HG03045 (cell line): Measurements from ENCODE around the gene MEIS2.

Source experiments
- ATAC-seq: cut with Tn5 transposase; IDR thresholded peaks from one replicate; pipeline ENCODE4 v1.9.1; 2021; ENCODE audit warnings: mild to moderate bottlenecking, moderate library complexity; ENCODE audit not compliant: unreplicated experiment

The MEIS2 gene

DNA sequence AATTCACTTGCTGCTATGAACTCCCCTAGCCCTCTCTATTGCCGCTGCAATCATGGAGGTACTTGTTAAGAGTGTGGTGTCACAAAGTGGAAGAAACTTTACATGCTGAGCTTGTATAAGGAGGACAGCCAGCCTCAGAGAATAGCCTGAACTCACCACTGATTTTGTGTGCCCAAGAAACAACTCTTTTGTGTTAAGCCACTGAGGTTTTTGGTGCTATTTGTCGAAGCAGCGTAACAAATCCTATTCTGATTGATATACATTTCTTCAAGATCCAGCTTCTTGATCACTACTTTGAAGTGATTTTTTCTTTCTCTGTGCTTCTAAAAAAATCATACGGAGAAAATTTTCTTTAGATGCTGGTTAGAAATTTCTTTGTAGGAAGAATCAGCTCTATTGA, 132.4 kb downstream of the MEIS2 start:
- ATAC-seq = no peak

DNA sequence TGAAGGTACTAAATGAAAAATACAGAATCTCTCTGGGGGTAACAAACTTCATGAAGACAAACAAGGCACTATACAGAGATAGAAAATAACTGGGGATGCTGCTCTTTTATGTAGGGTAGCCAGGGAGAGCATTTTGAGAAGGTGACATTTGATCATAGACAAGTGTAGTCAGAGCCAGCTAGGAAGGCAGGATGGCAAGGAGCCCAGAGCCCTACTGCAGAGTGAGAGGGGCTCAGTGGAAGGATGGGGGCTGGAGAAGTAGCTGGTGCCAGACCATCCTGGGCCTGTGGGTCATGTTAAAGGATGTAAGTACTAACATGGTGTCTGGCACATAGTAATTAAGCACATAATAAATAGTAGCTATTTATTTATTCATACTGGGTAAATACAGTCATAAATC, 133.6 kb downstream of the MEIS2 start:
- no peak for ATAC-seq

DNA sequence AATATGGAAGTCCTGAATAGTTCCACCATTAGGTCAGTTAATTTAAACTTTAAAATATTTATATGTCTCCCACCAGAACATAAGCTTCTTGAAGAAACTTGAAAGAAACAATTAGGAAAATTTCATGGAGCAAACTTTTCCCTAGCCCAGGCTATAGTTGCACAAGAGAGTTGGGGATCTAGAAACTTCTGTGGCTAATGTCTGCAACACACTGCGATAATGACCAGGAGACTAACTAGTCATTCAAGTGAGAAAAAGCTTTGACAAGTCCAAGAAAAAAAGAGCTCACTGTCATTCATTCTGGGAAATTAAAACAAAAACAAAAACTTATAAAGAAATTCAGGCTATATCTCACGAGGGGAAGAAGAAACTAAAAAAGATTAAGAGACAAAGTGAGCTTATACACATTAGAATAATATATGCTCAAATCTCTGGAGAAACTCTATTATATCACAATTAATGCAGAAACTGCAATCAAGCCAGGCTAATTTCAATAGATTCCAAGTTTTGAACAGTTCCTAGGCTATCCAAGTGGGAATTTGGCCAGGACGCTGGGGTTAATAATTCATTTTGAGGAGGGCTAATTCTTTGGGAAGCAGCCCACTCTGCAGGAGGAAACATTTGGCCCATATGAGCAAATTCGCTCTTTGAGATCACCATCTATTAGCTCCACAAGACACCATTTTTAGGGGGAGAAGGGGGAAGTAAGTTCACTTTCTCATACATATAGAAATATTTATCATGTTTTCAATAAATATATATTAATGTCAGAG, 134.6 kb downstream of the MEIS2 start:
- no peak for ATAC-seq

DNA sequence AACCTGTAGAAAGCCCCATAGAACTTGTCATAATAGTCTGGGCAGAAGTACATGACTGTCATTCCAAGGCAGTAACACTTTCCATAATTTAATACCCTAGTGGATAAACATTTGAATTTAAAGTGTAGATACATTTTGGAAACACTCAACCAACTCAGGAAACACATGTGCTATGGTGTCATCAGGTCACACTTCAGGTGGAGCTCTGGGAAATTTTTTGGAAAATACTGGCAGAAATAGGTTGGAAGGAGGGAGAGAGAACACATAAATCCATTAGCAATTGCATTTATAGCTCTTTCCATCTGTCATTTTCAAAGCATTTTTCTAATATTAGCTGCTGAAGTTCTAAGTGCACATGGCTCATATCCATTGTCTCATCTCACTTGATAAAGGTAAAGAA, 135.7 kb downstream of the MEIS2 start:
- no peak for ATAC-seq

DNA sequence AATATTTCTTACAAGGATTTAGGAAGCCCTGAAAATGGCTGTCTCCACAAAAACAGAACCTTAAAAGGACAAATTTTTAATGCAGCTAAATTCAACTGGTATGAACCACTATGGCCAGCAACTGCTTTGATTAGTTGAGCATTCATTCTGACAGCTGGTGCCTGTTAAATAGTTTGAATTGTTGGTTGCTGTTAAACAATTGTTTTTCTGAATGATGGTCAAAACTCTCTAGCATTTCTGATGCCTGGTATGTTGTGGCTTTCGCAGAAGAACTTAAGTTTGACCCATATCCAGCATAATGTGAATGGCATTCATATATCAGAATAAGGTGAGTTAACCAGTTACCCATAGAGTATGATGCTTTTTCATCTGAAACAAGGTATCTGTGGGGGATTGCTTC, 138.4 kb downstream of the MEIS2 start:
- no peak for ATAC-seq

DNA sequence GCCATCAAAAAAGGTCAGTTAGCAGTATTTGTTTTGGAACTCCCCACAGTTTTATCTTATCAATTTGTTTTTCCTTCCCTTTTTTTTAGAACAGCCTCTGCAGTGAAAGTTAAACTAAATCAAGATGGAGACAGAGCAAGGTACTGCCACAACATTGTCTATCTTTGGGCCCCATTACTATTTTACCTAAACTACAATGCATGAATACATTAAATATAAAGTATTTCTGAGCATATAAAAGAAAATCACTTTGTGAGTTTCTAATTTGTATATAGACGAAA, 139.5 kb downstream of the MEIS2 start:
- no peak for ATAC-seq

DNA sequence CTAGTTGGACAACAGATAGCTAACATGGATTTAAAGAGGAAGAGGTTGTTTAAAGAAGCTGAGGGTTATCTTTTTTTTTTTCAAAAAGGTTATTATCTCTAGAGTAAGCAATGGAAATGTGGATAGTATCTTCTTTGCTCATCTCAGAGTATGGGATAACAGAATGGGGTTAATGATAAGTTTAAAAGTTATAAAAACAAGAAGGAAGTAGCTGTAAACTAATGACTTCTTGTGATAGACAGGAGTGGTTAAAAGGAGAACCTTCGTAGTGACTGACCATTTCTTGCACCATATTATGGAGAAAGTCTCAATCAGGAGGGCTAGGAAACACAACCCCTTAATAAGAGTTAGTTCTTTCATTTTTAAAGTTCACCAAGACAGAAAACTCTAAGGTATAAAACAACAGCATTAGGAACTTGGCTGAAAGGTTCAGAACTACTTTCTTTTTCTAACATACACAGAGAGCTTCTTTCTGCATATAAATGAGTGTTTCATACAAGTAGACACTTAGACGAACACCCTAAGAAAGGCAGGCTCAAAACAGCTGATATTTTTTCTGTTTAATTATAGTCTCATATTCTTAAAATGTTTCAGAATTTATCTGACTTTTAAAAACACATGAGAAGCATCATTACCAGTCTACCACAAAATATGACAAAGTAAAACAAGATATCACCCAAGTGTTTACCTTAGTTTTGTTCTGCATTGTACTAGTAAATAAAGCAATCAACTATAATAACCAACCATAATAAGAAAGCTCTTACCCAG, 140.0 kb downstream of the MEIS2 start:
- no peak for ATAC-seq

DNA sequence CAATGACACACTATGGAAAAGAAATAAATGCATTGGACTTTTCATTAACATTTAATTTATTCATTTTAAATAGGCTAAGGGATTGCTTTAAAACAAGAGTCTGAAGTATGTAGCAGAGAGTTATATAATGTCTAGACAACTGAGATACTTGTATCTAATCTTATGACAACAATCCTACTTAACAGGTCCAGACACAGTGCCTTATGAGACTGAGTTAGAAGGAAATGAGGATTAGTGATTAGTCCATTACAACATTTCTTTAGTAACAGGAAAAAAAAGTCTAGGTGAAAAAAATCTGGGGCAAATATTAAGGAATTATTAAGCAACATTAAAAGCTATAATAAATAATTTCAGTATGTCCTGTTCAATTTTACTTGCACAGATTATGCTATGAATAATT, 140.6 kb downstream of the MEIS2 start:
- no peak for ATAC-seq

DNA sequence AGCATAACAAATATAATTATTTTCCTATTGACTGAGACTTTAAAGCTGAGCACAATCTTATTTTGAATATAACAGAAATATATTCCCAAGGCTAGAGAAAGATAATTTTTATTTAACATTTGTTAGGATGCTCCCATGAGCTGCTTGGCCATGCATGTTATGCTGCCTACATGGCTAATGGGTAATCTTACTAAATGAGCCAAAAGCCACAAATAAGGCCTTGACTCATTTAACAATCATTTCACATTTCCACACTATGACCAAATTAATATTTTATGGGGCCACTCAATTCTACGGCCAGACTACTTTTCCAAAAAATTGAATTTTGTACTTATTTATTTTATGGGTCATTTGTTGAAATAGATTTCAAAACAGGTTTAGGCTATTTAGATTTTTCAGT, 141.7 kb downstream of the MEIS2 start:
- no peak for ATAC-seq

DNA sequence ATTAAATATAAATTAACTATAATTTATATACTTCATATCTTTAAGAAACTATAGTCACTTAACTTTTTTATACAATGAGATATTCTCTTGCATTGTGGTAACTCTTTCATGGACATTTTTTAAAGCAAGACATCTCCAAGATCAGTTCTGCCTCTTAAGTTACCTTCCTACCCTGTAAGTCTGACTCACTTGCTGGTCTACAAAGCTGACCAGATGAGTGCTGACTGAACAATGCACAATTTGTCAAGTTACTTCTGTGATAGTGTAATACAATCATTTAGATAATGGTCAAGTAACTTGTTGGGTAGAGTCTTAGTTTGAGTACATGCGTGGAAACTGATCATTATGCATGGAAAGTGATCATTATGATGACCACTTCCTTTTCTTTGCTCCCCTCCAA, 145.9 kb downstream of the MEIS2 start:
- ATAC-seq = no peak

DNA sequence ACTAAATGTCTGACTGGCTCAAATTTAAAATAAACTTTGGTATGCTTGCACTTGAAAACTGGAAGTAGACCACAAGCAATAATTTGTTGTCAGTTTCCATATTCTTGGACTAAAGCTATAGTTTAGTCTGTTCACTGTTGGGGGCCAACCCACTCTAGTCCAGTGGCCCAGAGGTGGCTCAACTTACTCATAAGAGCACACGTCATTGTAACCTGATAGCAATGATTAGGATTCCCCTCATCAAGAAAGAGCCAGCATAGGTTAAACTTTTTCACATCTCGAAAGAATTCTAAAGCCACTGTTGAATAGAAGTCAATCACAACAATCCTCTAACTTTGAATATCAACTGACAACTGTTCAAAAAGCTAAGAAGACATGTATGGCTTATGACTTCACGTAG, 147.0 kb downstream of the MEIS2 start:
- no peak for ATAC-seq

DNA sequence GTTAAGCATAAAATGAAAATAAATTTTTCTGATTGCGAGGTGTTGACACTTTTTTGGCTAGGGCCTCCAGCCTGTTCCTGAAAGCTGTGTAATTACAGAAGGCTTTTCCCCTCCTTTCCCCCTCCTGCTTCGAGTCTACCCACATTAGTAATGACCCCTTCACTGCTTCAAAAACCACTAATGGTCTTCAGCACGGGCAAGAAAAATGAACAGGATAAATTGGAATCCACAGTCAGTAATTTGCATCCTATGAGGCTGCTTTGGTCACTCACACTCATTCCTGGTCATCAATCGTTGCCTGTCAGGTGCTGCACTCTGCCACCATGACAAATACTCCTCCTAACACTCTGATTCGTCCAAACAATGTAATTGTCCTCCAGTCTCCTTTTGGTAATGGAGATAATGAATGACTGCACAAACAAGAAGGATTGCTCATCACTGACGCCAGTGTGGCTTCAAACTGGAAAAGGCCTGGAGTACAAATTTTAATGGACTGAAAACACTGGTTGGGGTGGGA, 148.6 kb downstream of the MEIS2 start:
- no peak for ATAC-seq

DNA sequence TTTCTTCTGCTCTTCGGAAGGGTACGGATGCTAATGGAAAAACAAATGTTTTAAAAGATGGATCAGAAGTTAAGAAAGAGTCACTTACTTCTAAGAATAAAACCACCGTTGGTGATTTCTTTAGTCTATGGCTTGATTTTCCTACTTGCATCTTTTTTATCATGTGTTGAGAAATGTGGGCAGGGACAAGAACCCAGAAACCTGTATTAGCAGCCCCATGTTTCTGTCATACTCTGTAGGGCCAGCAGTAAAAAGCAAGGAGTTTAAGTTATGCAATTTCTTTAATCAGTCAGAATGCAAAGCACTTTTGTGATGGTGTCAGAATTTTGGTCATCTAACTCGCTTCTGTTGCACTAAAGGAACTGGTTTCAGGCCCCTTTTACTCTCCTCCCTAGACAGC, 150.0 kb downstream of the MEIS2 start:
- ATAC-seq = no peak

DNA sequence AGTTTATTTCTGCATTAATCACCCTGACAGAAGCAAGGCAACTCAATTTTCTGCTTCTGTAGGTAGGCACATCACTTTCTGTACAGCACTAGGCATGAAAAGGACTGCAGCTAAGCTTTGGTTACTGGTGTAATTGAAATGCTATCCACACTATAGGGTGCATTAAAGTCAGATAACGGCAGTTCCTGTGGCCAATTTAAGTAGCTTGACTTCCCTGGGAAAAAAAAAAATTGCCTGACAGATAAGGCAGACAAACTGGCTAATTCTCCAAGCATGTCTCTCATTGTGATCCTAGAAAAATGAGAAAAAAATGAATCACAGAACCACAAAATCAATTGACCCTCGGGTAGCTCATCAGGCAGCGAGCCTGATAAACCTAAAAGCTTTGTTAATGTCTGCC, 151.4 kb downstream of the MEIS2 start:
- ATAC-seq = no peak

DNA sequence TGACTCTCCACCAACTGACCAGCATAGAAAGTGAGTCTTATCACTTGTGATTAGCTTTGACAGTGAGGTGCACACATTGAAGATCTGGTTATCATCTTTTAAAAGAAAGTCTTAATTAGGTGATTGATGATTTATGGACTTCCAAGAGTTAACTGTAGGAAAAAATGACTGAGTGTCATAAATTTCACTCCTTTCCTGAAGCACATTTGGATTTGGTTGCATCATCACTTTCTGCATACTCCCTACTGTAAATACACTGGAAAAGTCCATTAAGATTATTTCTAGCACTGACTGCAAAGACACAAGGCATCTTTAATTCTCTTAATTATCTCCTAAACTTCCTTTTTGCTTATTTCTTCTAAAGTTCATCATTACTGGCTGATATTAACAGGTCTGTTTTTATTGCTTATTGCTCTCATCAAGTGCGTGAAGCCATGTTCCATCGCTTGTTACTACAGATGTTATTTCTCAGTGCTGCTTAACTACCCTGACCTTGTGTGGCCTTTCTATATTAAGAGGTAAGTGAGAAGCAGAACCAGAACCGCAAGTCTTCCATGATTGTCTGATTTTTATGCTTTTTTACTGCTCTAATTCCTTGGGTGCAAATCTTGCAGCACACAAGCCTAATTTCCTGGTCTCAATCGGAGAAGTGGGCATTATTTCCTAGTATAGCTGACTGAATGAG, 153.2 kb downstream of the MEIS2 start:
- ATAC-seq = no peak

DNA sequence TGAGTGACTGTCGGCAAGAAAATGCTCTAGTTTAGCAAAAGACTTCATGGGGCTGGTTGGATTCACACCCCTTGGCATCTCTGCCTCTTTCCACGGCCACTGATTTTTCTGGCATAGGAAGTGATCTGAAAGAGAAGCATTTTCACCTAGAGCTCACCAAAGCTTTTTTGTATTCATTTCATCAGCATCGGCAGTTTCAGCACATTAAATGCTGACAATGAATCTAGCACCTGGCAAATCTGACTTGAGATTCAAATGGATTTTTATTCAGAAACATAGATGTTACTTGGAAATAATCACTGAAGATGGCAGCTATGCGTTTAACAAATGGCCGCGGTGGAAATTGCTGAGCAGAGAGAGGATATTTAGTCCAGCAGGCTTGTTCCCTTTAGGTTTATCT, 155.9 kb downstream of the MEIS2 start:
- ATAC-seq = no peak

DNA sequence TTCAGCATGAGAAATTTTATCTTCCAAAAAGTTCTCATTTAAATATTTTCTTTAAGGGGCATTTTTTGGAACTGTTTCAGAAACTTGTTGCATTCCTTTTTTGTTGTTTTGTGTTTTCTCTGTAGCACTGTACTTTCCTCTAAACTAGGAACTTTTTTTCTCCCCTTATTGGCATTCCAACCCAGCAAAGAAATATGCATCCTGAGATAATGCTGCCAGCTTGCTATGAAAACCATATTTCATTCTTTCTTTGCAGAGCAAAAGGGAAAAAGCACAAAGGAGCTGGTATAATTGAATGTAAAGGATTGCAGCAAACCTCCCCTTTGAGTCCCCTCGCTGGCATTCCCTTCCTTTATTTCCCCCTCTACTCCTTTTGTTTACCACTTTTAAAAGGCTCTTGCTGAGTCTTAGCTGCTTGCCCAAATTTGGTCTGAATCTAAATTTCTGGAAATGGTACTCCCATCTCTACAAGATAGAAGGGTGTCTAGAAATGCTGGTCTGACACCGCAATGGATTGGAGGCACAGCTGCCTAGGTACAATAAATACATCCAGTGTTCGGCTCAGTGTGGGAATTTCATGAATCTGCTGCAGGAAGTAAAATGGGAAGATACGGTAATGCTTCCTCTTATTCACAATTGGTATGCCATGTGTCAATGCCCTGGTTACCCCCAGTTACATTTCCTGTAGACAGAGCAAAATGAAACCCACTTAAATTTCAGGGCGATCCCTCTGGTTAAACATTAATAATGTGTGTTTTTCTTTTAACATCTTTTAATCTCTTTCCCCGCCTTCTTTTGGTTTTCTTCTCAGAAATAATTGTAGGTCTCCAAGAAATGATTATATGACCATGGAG, 156.6 kb downstream of the MEIS2 start:
- no peak for ATAC-seq

DNA sequence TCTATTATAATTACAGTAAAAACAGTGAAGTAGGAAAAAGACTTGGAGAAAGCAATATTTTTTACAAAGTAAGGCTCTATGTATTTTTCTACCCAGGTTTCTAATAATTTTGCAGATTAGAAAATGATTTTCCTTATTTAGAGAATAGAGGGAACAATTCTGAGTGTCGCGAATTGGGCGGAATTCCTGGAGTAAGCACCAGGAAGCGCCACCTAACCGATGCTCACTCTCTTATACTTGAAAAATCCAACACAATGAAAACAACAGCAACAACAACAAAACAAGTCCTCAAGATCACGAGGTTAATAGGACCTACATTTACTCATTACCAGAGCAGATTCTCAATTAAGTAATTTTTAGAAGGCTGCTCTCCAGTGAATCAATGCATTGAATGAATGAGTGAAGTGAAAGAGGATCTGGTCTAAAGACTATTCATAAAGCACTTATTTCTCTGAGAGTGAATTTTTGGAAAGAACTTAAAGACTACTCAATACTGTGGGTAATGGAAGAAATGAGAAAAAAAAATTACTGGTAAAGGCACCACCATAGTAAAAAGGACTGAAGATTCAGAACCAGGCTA, 158.0 kb downstream of the MEIS2 start:
- no peak for ATAC-seq

DNA sequence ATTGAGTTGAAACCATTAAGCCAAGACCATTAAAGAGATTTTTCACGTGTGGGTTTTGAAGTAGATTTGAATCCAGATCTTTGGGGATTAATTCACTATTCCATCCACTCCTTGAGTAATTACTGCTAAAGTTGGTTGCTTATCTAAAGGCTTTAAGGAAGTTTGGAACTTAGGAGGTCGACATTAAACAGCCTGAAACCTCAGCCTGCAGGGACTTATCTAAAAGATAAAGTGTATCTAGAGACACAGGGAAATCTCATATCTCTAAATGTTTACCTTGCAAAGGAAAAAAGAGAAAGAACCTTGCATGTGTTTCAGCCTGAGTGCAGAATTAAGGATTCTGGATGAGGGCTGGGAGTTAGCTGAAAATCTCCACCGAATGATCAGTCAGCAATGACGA, 158.6 kb downstream of the MEIS2 start:
- ATAC-seq = no peak

DNA sequence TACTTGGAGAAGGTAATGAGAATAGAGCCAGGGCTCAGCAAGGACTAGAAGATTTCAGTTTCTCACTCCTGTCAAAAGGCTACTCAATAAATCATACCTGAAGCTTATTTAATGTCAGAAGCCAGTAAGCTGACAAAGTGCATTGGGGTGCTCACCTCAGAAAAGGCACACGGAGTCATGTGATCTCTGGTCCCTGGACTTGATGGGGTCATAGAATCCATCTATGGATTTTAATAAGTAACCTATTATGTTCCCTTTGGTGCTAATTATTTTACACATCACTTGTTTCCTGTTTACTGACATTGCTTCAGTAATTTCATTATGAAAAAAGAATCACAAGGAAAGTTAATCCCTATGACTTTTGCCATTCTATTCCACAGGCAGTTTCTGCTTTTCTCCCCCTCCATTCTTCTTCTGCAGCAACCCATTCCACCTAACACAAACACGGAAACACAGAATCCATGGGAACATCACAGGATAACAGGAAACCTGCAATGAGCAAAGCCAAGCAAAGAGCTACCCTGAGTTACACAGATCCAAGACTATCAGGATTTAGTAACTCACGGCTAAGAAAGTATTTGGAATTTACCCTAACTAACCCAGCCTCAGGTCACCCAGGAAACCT, 159.6 kb downstream of the MEIS2 start:
- ATAC-seq = no peak
